HCT116 (cell line): ENCODE data around the gene CYB5RL. TPM values are rescaled to one million over a fixed set of nuclear protein-coding genes. Genes with fewer than 3 reads are reported as not detected.
"Not testable (repeated sequence)": the region's sequence is repeated elsewhere in the genome, so short reads cannot be mapped to it uniquely, and the experiment has no call there.

Experiments
- ATAC-seq: fragments of 200-7000 bp; cut with Tn5 transposase; 2 replicates; pipeline ENCODE4 v1.9.1; 2020; ENCODE audit warnings: mild to moderate bottlenecking, moderate library complexity
- BruUV-seq: library from RNA; stranded (reverse); fragments of 400-500 nt; replicated peaks from 2 replicates; lab custom pipeline; 2021; lab: Mats Ljungman, UMichigan
- CTCF ChIA-PET: fragments of 300-600 bp; sonication (Branson Sonifier 250); formaldehyde crosslinking; loops from one replicate; lab custom pipeline; 2021; ENCODE audit warnings: antibody characterized with exemption; lab: Charles Lee
- POLR2A ChIA-PET: fragments of 300-600, 350-600 bp; sonication (Branson Sonifier 250); formaldehyde crosslinking; loops from one replicate; lab custom pipeline; 2021; ENCODE audit warnings: antibody characterized with exemption; lab: Charles Lee
- RAD21 ChIA-PET, 2 experiments: fragments of 300-600 bp; sonication (Branson Sonifier 250); formaldehyde crosslinking; loops; one replicate each; lab custom pipeline; 2023; ENCODE audit warnings: low total read pairs in 2 of 2; ENCODE audit not compliant: uncharacterized antibody in 2 of 2, unreplicated experiment in 2 of 2, low non-redundant PET in 1 of 2; lab: Charles Lee
- DNase-seq: peaks from one replicate; pipeline ENCODE4 v3.0.0-alpha.2; 2010; ENCODE audit warnings: low read depth, low spot score
- H2AFZ ChIP-seq: fragments of 200-600 bp; shearing (Covaris generic), sonication (generic); 2 replicates; pipeline ENCODE4 v1.6.1; 2017; ENCODE audit warnings: low read depth, mixed run types, mixed read lengths, antibody characterized with exemption, low read length; ENCODE audit not compliant: poor library complexity, severe bottlenecking
- H3K27ac ChIP-seq: 2 replicates; pipeline ENCODE4 v1.5.1; 2012; ENCODE audit warnings: low read depth, low read length
- H3K27me3 ChIP-seq: fragments of 200-600 bp; sonication (generic); 2 replicates; pipeline ENCODE4 v1.6.1; 2016; ENCODE audit warnings: mixed run types, low read length, mixed read lengths; ENCODE audit not compliant: insufficient read depth
- H3K36me3 ChIP-seq, 2 experiments: fragments of 200-500 bp in 1 of 2; fragments of 200-600 bp in 1 of 2; sonication (Bioruptor generic) in 1 of 2; sonication (generic) in 1 of 2; 2 replicates each; pipeline versions ENCODE4 v1.5.1 to v1.6.1; 2014 to 2016; ENCODE audit warnings: low read length in 2 of 2, inconsistent platforms in 1 of 2, mixed read lengths in 1 of 2, mixed run types in 1 of 2; ENCODE audit not compliant: insufficient read depth in 2 of 2, control insufficient read depth in 1 of 2
- H3K4me1 ChIP-seq, 2 experiments: fragments of 200-600 bp in 1 of 2; sonication (generic) in 1 of 2; 2 replicates each; pipeline versions ENCODE4 v1.5.1 to v1.6.1; 2012 to 2017; ENCODE audit warnings: low read length in 2 of 2, inconsistent platforms in 1 of 2, mild to moderate bottlenecking in 1 of 2, mixed read lengths in 1 of 2, mixed run types in 1 of 2, moderate library complexity in 1 of 2; ENCODE audit not compliant: insufficient read depth in 2 of 2, control insufficient read depth in 1 of 2
- H3K4me2 ChIP-seq: fragments of 200-600 bp; sonication (generic); 2 replicates; pipeline ENCODE4 v1.6.1; 2017; ENCODE audit warnings: mixed run types, low read length, mixed read lengths
- H3K4me3 ChIP-seq, 2 experiments: fragments of 200-600 bp in 1 of 2; sonication (generic) in 1 of 2; replicated peaks in 1 of 2; 2 replicates each; pipeline ENCODE4 v1.5.1; 2011 to 2016; ENCODE audit warnings: low read length in 2 of 2, control low read depth in 1 of 2, low read depth in 1 of 2, mild to moderate bottlenecking in 1 of 2, mixed read lengths in 1 of 2, mixed run types in 1 of 2
- H3K79me2 ChIP-seq: fragments of 200-600 bp; sonication (generic); 2 replicates; pipeline ENCODE4 v1.6.1; 2017; ENCODE audit warnings: mild to moderate bottlenecking, mixed run types, low read length, moderate library complexity, mixed read lengths; ENCODE audit not compliant: insufficient read depth
- H3K9ac ChIP-seq: fragments of 200-600 bp; sonication (generic); 2 replicates; pipeline ENCODE4 v1.6.1; 2016; ENCODE audit warnings: low read length, mixed read lengths
- H3K9me2 ChIP-seq: fragments of 200-600 bp; sonication (generic), shearing (Covaris generic); 2 replicates; pipeline ENCODE4 v1.6.1; 2017; ENCODE audit warnings: mixed run types, mild to moderate bottlenecking, moderate library complexity; ENCODE audit not compliant: insufficient read depth
- H3K9me3 ChIP-seq, 2 experiments: fragments of 200-500 bp in 1 of 2; fragments of 200-600 bp in 1 of 2; sonication (Bioruptor generic) in 1 of 2; sonication (generic) in 1 of 2; 2 replicates each; pipeline ENCODE4 v1.6.1; 2014 to 2017; ENCODE audit warnings: low read length in 2 of 2, mixed read lengths in 2 of 2, inconsistent platforms in 1 of 2, low read depth in 1 of 2, mild to moderate bottlenecking in 1 of 2, mixed run types in 1 of 2, moderate library complexity in 1 of 2; ENCODE audit not compliant: control insufficient read depth in 1 of 2, insufficient read depth in 1 of 2
- H4K20me1 ChIP-seq: fragments of 200-600 bp; sonication (generic), shearing (Covaris generic); 2 replicates; pipeline ENCODE4 v1.6.1; 2017; ENCODE audit warnings: mixed run types, mild to moderate bottlenecking, moderate library complexity; ENCODE audit not compliant: insufficient read depth
- CBX3 ChIP-seq: IDR thresholded peaks from 2 replicates; pipeline ENCODE4 v1.6.1; 2012; ENCODE audit warnings: low read depth
- ELF1 ChIP-seq: IDR thresholded peaks from 2 replicates; pipeline ENCODE4 v1.6.1; 2012; ENCODE audit warnings: low read depth, borderline replicate concordance
- POLR2AphosphoS5 ChIP-seq: IDR thresholded peaks from 2 replicates; pipeline ENCODE4 v1.6.1; 2011; ENCODE audit warnings: mild to moderate bottlenecking, low read depth, low read length, moderate library complexity
- RAD21 ChIP-seq: IDR thresholded peaks from 2 replicates; pipeline ENCODE4 v1.6.1; 2012; ENCODE audit warnings: low read depth, mild to moderate bottlenecking
- REST ChIP-seq: IDR thresholded peaks from 2 replicates; pipeline ENCODE4 v1.6.1; 2012; ENCODE audit warnings: low read depth
- SIN3A ChIP-seq: IDR thresholded peaks from 2 replicates; pipeline ENCODE4 v1.6.1; 2012; ENCODE audit warnings: low read depth
- ZFX ChIP-seq: fragments of 450-650 bp; IDR thresholded peaks from 2 replicates; pipeline ENCODE4 v1.6.1; 2017
- intact Hi-C: fragments of 100-400 bp; cut with micrococcal nuclease; formaldehyde crosslinking; loops from 2 replicates; pipeline ENCODE4 v1.10.0; 2022
- total RNA-seq: library from RNA; stranded (reverse); gene quantifications from one replicate; pipeline ENCODE4 v1.2.1, GENCODE V29; 2021; ENCODE audit not compliant: unreplicated experiment

Gene CYB5RL
- total RNA-seq, 1 experiment from 2014 or later = 11.7 TPM

- POLR2A ChIA-PET = no interaction called here
- no peak overlapping the region for H3K4me2 ChIP-seq
- CTCF ChIA-PET = no interaction called here
Measured at GRCh38 chr1:54234284-54234683, 34.5 kb upstream of the CYB5RL start.

GRCh38 chr1:54233196-54233595 is 33.4 kb upstream of the CYB5RL start:
- H3K9ac ChIP-seq, H3K9me2 ChIP-seq, H2AFZ ChIP-seq, H3K27me3 ChIP-seq, H3K4me2 ChIP-seq, ATAC-seq, DNase-seq, RAD21 ChIA-PET, H3K4me3 ChIP-seq, H3K79me2 ChIP-seq, intact Hi-C loops, H3K27ac ChIP-seq, H3K9me3 ChIP-seq, H3K36me3 ChIP-seq, POLR2A ChIA-PET, CTCF ChIA-PET, H4K20me1 ChIP-seq, BruUV-seq: not testable (repeated sequence)
- peaks cover 9 to 20% of the 10 kb centered on the region in 2 experiments for H3K4me1 ChIP-seq

More at GRCh38 chr1:54234284-54234683, 34.5 kb upstream of the CYB5RL start:
- no peak overlapping the region for H3K27ac ChIP-seq
- H4K20me1 ChIP-seq = no peaks in the 10 kb centered on the region
- ATAC-seq (no peak), DNase-seq (no peak)
- H3K79me2 ChIP-seq = no peaks in the 10 kb centered on the region
- no peaks in the 10 kb centered on the region for H3K9me3 ChIP-seq
- BruUV-seq = no TSS peak
- H3K9me2 ChIP-seq = no peaks in the 10 kb centered on the region
- no peak overlapping the region for H3K9ac ChIP-seq
- H3K4me3 ChIP-seq = no peak overlapping the region
- no peak overlapping the region for H2AFZ ChIP-seq
- H3K36me3 ChIP-seq = no peaks in the 10 kb centered on the region; a peak in 1 of 4 replicates
- no peak for TF ChIP-seq REST
- TF ChIP-seq ELF1 = no peak
- TF ChIP-seq SIN3A = no peak
- no peak for TF ChIP-seq POLR2AphosphoS5
- no peak for TF ChIP-seq RAD21
- no peak for TF ChIP-seq ZFX
- TF ChIP-seq CBX3 = no peak
- H3K27me3 ChIP-seq = no peaks in the 10 kb centered on the region
- RAD21 ChIA-PET = no interaction called here
- H3K4me1 ChIP-seq = peaks cover 7 to 9% of the 10 kb centered on the region in 2 experiments
- intact Hi-C loops = no loop called here
